Suppressor macrophage treated with lipopolysaccharide for 4 hours (primary cell): Measurements from ENCODE around the gene AVPR1B.

Source experiments
- DNase-seq: peaks from one replicate; pipeline ENCODE4 v3.0.0-alpha.2; 2020

AVPR1B gene

DNA sequence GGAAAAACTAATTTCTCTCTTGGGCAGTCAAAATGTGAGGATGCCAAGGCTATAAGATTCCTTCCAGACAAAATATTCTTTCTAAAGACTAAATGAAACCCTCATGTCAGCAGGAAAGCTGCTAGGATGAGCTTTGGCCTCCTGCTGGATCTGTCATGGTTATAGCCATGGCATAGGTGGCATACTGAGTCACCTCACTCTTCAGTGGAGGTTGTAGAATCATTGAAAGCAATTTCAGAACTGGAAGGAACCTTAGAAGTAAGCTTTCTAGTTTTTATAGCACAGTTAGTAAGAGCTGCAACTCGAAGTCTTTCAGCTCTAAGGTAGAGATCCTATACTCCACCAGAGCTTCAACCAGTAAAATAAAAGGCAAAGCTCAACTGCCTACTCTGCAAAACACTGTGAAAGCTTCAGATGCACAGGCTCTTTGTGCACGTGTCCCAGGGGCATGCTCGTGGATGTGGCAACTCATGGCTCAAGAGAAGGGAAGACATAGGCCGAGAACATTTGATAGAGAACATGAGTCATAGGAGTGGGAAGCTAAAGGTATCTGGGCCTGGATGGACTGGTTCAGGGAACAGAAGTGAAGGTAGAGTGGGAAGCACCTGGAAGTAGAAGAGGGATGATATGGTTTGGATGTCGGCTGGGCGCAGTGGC, 5.8 kb downstream of the AVPR1B start:
- DNase-seq = no peak

DNA sequence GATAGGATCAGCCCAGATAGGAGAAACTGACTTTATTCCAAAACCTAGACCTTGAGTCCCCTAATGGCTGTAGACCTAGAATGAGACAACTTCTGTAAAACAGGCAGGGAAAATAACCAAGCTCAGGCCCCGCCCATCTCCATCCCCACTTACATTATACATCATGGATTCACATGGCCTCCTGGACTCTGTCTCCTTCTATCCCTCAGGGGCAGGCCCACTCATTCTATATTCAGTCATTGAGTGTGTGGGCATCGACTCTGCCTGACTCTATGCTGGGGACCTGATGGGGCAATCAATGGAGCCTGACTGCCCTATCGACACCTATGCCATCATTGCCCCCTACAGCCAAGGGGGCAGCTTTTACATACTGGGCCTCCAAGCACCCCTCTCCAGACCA, 6.4 kb downstream of the AVPR1B start:
- DNase-seq = no peak

DNA sequence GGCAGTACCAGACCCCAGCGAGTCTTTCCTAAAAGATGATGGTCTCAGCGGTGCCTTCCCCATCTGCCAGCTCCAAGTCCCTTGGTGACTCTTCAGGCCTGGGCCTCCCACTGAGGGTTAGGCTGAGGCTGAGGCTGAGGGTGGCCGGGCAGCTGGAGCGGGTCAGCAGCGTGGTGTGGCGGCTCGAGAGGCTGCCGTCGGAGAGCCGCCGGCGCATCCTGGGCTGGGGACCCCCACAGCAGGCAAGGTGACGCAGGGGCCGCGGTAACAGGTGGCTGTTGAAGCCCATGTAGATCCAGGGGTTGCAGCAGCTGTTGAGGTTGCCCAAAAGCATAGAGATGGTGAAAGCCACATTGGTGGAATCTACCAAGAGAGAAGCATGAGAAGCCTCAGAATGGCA, 7.0 kb downstream of the AVPR1B start:
- no peak for DNase-seq

DNA sequence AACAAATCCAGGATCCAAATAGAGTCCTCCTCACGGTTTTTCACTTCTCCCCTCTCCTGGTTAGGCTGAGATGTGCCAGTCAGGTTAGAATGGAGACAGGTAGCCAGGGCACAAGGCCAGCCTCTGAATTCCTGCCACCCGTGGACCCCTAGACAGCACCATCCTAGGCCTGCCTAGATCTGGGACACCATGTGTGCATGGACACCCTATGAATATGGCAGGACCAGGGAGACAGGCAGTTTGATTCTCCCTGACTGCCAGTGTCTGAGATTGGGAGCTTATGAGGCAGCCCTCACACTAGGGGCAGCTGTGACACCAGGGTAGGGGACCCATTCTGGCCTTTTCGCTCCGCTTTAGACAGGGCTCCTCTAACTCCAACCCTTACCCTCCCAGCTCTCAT, 7.5 kb downstream of the AVPR1B start:
- DNase-seq = no peak

DNA sequence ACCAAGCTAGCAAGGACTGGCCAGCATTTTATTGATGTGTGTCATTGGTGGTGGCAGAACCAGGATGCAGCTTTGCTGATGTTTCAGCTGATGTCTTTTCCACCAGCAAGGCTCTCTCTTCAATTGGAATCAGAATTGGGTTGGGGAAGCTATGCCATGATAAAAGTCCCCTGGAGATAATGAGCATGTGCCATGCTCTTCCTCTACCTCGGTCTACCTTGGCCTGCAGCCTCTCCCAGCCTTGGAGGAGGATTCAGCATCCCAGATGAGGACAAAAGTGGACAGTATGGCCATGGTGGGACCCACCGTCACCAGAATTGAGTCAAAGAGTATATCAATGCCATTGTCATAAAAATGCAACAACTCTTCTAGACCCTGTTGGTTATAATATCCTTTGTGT, 8.6 kb downstream of the AVPR1B start:
- no peak for DNase-seq

DNA sequence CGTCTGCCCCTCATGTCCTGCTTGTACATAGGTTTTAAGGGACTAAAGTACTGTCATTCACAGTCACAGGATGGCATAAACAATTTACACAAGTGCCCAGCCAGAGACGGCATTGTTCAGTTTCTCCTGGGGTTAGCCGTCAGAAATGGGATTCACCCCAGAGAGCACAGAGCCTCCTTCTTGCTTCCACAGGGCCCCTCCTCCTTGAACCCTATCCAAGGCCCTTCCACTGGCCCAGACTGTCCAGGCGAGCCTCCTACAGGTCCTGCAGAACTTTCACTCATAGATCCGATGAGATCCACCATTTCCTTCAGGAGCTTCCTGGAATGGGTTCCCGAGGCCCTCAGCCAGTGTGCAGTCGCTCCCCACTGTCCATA, 10.0 kb downstream of the AVPR1B start:
- no peak for DNase-seq

DNA sequence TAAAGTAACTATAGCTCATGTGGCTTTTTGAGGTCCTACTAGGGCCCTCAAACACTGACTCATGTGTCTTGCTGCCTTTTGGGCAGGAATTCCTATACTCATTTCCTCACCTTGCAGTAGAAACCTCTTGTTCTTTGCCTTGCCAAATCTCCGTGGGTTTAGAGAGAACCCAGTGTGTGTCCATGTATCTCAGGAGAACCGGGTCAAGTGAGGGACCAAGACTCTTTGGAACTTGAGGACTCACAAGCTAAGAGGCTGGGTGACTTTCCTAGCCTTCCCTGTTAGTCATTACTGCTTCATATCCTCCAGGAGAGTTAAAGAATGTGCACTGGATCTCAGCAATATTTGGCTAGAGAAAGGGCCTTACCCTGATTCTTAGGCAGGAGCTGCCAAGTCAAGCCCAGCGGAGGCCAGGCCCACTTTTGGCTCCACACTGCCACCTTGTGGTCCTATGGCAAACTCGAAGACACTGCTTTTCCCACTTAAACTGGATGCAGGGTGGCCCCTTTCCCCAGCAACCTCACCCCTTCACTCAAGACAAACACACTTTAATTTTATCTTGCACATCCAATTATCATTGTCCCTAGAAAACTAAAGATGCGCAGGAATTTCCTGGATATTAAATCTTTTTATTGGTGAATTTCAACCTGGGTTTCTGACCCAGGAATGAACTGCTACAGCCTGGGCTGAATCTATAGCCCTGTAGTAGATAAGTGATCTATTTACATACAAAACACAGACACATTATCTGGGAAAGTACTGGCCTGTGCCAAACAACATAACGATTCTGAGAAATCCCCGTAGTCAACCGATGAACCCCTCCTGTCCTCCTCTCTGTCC, 10.6 kb downstream of the AVPR1B start:
- peak; percentile 89 for DNase-seq

DNA sequence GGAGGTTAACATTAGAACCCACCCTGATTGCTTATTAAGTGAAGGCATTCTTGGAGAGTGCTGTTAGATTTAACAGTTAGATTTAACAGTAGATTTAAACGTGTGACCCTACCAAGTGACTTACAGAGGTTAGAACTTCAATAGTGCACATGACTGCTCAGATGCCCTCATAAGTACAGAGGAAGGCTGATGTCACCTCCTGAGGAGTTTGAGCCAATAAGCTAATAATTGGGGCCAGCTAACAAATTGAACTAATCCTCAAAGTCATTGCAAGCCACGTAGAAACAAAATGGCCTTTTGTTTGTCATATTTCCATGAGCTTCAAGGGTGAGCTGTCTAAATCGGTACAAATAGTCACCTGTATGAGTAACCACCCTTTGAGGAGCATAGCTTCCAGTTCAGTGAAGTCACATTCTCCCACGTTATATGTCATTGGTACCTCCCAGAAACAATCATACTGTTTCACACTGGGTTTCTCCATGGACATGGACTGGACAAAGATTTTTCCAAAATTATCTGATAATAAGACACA, 11.7 kb downstream of the AVPR1B start:
- DNase-seq = peak; percentile 47

DNA sequence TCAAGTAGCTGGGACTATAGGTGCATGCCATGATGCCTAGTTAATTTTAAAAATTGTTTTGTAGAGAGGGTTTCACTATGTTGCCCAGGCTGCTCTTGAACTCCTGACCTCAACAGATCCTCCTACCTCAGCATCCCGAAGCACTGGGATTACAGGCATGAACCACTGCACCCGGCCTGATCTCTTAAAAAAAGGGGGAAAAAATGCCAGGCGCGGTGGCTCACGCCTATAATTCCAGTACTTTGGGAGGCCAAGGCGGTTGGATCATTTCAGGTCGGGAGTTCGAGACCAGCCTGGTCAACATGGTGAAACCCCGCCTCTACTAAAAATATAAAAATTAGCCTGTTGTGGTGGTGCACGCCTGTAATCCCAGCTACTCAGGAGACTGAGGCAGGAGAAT, 13.2 kb downstream of the AVPR1B start:
- no peak for DNase-seq

DNA sequence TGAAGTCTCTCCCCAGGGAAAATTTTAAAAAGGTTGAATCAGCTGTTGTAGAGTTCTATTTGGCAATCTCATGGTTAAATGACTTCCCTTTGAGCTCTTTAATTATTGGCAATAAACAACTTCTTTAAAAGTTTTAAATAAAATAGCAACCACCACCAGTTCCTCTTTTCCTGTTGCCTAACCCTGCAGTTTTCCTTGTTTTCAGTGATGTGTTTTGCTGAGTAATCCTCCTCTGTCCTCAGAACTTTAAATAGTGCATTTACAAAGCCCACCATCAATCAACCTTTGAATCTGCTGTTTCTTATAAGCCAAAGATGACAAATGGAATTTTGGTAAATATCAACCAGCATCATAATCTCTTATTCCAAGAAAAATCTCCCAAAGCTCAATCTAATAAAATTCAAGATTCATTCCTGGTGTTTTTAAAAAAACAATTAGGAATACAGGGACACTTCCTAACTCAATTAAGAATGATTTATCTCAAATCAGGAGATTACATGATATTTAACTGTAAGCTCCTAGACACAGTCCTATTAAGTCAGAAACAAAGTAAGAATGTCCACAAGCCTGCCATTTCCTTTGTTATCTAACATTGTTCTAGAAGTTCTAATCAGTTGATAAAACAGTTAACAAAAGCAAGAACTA, 14.8 kb downstream of the AVPR1B start:
- peak; percentile 86 for DNase-seq

DNA sequence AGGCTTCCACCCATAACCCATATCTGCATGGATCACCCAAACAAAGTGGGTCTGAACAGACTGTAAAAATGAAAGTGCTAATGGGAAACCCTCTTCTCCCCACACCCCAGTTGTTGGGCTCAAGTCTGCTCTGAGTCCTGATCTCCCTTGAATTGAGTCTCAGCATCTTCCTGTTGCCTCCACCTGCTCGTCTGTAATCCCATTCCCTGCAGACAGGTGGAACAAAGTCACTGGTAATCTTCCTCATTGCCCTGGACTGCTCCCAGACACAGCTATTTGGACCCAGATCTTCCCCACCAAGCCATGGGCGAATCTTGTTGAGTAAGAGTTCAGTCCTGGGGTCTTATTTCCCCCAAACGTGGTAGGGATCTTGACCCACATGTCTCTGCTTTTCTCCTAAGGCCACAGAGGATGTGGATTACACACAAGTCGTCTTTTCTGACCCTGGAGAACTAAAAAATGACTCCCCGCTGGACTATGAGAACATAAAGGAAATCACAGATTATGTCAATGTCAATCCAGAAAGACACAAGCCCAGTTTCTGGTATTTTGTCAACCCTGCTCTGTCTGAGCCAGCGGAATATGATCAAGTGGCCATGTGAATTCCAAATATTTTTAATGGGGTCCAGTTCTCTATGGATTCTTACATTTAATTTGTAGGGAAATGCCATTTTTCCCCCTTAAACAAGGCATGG, 15.7 kb downstream of the AVPR1B start:
- DNase-seq = peak; percentile 40

DNA sequence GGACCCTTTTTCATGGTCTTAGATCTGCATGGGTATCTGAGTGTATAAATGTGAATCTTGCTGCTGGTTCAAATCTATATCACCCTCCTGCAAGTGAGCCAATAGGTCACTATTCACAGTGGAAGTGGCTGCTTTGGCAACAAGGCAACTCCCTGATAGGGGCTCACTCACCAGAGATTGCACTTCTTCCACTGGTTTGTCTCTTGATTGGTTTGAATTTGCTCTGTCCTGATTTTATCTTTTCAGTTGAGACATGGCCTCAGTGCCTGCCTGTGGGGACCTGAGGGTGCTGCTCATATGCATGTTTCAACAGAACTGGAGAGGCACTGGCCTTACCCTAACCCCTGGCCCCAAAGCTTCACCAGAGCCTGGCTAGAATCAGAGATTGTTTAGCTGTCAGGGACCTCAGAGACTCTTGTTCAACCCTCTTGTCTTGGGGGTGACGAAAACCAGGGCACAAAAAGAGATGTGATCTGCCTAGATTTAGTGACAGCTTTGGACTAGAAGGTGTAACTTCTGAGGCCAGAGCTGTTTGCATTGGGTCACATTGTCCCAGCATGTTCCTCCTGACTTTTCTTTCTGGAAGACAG, 16.9 kb downstream of the AVPR1B start:
- no peak for DNase-seq

DNA sequence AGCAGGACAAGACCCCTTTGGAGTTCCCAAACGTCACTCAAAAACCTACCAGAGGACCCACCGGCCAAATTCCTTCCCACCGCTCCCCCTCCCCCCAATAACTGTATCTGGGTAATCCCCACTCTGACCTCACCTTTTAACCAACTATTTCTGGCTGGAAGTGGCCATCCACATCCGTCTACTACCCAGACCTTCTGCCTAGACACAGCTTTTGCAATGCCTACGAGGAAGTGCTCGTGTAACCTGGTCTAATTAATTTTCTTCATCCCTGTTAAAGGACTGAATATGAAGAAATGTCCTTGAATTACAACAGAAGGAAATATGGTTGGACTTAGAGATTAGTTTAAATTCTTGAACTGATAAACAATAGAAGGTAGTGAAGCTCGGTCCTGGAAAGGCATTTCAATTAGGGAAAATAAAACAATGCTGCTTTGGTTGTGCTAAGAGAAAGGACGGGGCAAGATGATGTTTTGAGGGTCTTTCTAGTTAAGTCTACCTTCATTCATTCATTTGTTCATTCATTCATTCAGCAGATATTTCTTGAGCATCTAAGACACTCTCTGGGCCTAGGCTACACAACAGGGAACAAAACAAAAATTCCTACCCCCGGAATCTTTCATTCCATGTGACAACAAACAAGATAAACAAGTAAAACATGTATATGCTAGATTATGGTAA, 18.8 kb downstream of the AVPR1B start:
- no peak for DNase-seq

DNA sequence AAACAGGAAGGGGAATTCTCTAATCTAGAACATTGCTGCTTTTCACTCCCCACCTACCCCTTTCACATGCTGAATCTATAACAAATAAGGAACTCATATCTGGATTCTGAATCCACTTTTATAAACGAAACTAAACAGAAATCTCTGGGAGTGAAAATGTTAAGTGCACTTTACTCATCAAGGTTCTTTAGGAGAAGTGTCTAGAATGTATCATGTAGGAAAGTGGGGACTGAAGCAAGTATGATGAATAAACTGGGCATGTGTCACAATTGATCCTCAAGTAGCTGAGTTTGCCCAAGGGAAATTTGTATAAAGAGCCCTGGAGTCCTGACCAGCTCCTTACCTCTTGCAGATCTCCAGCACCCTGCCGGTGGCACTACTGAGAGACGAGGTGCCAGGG, 19.8 kb downstream of the AVPR1B start:
- peak; percentile 76 for DNase-seq

DNA sequence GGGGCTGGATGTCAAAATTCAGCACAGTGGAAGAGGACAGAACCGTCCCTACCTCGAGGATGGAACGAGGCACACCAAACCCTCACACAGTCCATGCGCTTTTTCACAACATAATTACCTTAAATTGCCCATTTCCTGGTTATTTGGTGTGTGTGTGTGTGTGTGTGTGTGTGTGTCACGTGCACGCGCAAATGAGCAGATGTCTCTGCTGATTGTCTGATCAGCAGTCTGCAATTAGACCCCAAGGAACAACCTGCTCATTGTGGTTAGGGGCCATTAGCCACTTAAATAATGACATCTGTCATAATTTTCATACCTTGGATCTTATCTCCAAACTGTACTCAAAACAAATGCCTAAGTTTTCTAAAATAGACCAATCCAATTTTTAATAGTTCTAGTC, 23.2 kb downstream of the AVPR1B start:
- DNase-seq = no peak

DNA sequence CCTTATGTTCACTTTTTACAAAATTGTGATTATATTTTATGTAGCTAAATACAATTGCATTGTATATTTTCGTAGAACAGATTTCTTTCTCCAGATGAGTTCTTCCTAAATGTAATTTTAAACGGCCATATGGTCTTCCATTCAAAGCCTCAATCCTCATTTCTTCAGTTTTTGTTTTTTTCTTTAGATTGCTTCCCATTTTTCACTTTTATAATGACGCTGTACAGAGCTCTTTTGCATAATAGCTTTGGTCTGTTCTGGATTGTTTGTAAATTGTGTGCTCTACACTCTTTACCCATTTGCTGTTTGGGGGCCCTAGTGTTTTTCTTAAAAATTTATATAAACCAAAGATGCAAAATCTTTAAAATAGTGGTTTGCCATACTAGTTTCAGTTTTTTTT, 27.8 kb downstream of the AVPR1B start:
- peak; percentile 45 for DNase-seq

DNA sequence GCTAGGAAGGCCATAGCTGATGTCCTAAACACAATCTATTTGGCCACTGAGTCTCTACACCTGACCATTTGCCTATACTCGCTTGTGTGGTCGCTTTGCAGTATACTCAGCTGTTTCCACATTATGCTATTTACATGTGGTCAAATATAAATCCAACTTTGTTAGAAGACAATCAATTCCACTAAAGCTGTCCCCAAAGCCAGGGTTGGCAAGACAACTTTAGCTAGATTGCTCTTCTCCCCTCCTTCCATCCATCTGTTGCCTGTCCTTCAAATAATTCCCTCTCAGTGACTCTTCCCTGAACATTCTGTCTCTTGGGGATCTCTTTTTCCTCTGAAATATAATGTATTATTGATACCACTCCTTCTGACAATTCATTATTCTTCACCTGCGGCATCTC, 30.1 kb downstream of the AVPR1B start:
- no peak for DNase-seq

DNA sequence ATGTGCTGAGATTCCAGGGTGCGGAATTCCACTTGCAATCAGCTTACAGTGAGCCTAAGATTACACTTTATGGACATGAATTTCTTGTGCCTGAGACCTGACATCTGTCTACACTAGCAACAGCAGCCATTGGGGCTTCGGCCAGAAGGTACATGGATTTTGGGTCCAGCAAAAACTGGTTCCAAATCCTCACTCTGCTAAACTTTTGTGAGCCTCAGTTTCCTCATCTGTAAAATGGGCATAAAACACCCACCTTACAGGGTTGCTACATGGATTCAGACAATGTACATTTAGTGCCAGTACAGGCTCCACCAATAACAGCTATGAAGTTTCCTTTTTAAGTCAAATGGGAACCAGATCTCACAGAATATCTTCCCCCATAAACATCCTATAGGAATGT, 33.4 kb downstream of the AVPR1B start:
- no peak for DNase-seq

DNA sequence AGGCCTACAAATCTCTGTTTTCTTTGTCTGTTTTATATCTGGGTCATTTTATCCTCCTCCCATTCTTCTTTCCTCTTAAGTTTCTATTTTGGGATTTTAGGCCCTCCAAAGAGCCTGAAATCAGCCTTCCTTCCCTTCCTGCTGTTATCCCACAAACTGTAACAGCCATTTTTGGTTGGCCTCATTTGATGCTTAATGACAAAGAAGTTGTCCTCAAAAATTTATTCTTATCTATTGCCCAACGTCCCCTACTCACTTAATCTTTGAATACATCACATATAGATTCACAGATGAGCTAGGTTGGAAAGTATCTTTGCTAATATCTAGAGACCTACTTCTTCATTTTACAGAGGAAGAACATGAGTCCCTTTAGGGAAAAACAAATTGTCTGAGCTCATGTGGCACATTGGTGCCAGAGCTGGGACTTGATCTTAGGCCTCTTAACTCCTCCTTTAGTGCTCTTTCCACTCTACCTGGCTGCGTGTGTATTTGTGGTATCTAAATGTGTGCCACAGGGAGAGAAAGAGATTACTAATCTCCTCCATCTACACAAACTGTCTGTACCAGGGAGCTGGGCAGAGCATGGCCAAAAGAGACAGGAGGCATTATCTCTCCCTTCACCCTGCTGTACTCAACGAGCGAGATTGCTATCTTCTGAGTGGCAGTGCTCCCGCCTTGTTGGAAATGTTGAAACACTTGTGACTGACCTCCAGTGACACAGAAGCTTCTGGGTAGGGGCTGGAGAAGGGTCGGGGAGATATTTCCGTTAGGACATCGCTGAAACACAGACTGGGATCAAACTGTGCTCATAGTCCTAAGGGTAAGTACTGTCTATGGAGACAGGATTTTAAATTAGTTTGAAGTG, 34.1 kb downstream of the AVPR1B start:
- peak; percentile 39 for DNase-seq

DNA sequence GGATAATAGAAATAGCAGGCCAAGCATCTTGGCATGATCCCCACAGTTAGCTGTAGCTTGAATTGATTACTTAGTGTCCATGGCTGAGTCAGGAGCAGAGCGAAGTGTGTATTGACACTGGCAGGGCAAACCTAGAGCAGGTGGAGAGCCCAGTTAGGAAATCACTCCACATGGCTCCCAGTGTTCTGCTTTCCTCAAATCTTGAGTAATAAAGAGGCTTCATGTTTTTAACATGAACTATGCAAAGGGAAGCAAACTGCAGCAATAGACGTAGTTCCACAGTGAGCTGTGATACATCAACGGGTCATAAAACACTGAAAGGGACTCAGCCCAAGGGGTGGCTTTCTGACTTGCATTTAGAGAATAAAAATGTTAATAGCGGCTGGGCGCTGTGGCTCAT, 35.3 kb downstream of the AVPR1B start:
- no peak for DNase-seq
